ENCODE data around the gene SFT2D3.

SFT2D3 gene

DNA sequence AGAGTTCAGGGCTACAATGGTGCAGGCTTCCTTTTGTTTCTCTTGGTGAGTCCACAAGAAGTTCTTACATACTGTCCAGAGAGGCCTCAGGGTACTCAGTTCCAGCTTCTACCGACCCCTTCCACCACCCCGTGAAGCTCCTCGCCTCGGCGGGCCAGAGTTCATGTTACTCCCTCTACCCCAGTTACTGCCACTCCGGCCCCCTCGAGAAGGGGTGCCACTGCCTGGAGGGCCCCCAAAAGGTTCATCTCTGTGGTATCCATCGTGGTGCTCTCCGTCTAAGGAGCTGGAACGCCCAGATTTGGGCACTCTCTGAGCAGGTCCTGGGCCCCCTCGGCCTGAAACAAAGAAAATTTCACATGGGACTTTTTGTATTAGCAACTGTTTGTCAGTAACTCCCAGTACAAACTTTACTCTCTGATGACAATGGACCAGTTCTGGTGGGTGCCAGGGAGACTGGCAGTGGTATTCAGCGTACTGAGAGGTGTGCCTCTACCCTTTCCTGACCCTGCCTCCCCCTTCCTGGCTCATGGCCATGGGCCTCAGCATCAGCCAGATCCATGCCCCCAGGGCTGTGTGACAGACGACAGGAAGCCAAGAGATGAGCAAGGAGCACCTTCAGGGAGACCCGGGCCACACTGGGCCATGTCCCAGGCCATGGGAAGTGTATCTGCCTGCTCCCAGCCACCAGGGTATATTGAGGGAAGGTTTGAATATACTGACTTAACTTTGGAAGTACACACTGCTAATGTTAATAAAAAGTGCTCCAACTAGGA is 5.1 kb downstream of the SFT2D3 start:
- no peak for DNase-seq (ENCODE audit: low read depth in 2 of 3, low spot score in 1 of 3)

DNA sequence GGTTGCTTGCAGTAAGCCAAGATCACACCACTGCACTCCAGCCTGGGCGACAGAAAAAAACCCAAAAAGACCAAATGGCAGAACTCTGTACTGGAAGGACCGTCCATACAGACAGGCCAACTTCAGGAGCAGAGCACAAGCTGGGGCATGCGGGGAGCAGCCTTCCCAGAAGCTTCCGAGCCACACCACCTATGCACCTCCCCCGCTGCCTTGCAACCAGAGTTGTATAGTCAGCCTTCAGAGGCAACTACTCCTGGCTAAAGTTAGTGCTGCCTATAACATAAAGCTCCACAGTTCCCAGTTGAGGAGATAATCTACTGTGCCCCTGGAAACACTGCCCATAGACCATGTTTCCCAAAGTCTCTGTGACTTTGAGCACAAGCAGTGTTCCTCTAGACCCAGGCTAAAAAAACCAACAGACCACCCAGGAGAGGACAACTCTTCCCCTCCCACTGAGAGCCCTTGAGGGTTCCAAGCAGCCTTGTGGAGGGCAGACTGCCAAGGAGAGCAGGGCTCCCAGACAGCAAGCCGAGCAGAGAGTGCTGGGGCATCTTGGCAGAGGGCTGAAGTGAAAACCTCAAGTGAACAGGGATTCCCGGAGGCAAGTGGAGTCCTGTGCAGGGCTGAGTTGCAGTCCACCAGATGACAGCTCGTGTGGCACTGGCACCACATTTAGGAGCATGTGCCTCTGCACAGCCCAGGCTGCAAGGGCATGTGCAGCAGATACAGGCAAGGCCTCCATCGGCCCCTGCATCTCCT is 6.8 kb downstream of the SFT2D3 start:
- DNase-seq (ENCODE audit: low read depth in 2 of 3, low spot score in 1 of 3), result no peak

DNA sequence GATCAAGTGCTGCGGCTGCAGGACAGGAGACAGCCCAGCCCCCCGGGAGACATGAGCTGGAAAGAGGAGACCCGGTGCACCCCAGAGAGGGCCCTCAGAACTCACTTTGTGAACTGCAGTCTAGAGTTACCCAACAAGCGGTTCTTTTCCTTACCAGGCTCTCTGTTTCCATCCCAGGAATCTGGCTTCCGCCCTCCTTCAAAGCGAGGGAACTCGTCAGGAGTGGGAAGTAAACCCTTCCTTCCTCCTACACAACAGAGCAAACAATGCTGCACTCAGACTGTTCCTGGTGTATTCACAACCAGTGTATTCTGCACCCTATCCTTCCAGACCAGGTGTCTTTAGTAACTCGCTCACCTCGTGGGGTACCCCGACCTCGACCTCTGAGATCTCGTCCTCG is 8.0 kb downstream of the SFT2D3 start:
- DNase-seq (ENCODE audit: low read depth in 2 of 3, low spot score in 1 of 3), result no peak

DNA sequence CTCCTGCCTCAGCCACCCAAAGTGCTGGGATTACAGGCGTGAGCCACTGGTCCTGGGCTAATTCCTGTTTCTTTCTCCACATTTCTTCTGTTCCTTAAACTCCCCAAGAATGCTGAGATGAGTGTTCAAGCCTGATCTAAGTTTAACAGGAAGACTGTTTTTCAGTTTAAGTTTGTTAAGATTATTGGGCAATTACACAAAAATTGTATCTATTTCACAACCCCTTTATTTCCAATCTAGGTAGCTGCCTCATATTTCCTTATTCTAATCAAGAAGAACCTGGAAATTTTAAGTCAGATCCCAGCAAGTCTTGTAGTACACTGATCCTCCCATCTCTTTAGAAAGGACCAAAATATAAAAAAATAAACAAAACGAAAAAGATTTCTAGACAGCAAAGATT is 11.7 kb downstream of the SFT2D3 start:
- no peak for DNase-seq (ENCODE audit: low read depth in 2 of 3, low spot score in 1 of 3)

DNA sequence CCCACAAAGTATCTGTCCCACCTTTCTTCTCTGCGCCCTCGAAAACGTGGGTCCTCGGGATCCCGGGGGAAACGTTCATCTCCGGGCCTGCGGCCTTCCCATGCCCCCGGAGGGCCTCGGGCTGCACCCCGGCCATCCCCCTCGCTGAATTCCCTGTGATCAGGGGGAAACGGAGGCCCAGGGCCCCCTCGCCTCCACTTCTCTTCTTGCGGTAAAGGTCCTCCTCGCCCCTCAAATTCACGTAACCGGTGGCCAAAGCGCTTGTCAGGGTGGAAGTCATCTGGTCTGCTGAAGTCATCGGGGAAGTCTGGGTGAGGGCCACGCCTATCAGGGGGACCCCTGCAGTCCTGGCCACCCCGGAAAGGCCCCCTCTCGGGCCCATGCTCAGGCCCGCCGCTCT is 12.3 kb downstream of the SFT2D3 start:
- DNase-seq (ENCODE audit: low read depth in 2 of 3, low spot score in 1 of 3), result no peak

DNA sequence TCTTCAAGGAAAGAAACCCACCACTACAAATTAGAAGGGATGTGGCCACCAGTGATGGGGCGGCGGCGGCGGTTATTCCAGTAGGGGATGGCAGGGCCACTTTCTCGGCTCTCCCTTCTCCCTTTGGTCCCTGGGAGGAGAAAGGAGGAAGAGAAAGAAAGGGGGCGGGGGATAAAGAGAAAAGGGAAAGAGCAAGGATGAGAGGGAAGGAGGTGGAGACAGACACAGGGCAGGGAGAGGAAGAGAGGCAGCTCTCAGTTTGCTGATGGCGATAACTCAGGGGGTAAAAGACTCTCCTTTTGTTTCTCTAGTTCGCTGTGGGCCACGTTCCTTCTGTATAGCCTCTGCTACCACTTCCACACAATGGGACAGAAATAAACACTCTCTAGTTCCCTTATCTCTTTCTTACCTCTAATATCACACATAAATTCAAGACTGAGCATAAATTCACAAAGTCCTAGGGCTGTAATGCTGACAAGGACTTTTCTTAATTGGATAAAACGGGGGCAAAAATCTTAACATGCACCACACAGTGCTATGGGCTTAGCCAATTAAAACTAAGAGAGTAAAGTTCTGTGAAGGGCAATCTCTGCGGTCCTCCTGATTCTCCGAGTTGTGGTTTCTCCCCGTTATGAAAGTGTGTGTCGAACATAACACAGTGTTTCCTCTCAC is 14.6 kb downstream of the SFT2D3 start:
- no peak for DNase-seq (ENCODE audit: low read depth in 2 of 3, low spot score in 1 of 3)

DNA sequence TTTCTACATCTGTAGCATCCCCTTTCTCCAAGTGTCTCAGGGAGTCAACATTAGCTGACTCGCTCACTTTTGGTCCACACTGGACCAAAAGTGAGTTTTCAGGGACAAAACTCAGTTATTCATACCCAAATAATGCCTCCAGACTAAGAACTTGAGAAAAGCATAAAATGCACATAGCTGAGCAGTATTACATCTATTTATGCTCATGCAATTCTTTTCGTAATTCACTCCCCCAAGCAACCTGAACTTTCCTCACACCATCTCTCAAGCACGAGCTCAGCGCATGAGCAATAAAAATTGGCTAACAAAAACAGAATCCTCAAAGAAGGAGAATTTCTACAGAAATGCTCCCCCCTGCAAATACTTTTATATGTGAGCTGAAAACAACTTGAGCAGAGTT is 17.0 kb downstream of the SFT2D3 start:
- DNase-seq (ENCODE audit: low read depth in 2 of 3, low spot score in 1 of 3), result no peak

DNA sequence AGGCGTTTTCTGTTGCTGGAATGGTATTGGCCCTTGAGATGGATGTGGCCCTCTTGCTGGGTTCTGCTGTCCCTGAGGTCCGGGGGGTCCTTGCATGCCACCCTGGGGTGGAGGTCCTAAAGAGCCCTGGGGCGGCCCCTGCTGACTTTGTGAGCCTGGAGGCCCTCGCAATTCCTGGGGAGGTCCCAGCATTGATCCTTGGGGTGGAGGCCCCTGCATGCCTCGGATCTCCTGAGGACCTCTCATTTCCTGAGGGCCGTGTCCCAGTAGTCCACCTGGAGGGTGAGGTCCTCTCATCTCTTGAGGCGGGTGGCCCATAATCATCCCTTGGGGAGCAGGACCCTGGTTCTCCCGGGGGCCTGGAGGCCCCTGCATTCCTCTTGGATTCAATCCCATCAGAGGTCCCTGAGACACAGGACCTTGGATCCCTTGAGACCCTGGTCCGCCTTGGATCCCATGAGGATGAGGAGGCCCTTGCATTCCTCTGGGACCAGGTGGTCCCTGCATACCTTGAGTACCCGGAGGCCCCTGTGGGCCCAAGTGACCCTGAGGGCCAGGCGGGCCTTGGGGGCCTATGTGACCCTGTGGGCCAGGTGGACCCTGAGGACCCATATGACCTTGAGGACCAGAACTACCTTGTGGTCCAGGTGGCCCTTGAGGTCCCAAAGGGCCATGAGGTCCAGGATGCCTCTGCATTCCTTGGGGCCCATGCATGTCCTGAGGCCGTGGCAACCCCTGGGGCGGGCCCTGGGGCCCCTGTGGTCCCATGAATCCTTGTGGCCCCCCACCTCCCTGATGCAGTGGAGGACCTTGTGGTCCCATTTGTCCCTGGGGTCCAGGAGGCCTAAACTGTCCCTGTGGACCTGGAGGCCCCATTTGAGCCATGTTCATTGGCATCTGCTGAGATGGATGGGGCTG is 18.3 kb downstream of the SFT2D3 start:
- DNase-seq (ENCODE audit: low read depth in 2 of 3, low spot score in 1 of 3), result no peak

DNA sequence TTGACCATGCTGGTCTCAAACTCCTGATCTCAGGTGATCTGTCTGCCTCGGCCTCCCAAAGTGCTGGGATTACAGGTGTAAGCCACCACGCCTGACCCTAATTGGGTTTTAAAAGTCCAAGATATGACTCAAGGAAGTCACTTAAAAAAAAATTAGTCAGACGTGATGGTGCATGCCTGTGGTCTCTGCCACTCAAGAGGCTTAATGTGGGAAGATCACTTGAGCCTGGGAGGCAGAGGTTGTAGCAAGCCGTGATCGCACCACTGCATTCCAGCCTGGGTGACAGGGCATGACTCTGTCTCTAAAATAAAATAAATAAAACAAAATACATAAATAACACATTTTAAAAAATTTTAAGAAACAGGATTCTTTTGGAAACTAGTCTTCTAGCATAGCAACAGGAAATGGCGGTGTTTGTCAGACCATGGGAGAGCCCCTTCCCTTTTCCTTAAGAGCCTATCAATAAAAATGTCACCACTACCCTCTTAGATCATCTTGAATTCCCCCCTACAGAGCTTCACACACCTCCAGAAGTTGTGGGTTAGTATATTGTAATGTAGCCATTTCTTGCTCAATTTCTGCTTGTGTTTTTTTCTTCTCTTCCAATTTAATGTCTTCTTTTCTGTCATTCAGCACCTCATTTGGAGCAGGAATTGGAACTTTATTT is 20.1 kb downstream of the SFT2D3 start:
- DNase-seq (ENCODE audit: low read depth in 2 of 3, low spot score in 1 of 3), result no peak

DNA sequence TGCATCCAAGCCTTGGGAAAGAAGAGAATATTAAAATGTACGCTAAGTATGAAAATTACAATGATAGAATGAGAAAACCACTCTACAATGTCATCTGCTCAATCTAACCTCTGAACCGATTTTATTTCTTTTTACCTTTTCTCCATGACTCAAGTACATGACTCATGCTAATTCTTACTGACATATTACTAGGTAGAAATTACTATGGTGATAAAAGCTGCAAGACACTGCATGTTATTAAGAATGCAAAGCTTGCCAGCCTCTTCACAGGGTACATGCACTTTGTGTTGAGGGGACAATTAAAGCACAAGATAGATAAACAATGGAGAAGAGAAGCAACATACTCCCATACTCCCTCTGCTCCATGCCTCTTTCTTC is 20.7 kb downstream of the SFT2D3 start:
- no peak for DNase-seq (ENCODE audit: low read depth in 2 of 3, low spot score in 1 of 3)

DNA sequence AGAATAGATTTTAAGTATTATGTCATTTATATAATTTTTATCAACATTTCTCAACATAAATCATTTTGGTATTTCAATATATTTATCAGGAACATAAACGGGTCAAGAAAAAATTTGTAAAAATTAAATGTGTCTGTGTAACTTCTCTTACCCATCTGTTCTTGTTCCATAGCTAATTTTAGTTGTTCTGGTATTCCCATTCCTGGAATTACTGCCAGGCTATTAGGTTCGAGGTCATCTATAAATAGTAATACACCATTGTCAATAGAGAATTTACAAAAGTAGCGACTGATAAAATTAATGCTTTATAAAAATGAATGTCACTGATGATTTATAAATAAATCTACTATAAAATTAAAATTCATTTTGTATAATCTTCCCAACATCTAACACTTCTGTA is 21.5 kb downstream of the SFT2D3 start:
- DNase-seq (ENCODE audit: low read depth in 2 of 3, low spot score in 1 of 3), result no peak

DNA sequence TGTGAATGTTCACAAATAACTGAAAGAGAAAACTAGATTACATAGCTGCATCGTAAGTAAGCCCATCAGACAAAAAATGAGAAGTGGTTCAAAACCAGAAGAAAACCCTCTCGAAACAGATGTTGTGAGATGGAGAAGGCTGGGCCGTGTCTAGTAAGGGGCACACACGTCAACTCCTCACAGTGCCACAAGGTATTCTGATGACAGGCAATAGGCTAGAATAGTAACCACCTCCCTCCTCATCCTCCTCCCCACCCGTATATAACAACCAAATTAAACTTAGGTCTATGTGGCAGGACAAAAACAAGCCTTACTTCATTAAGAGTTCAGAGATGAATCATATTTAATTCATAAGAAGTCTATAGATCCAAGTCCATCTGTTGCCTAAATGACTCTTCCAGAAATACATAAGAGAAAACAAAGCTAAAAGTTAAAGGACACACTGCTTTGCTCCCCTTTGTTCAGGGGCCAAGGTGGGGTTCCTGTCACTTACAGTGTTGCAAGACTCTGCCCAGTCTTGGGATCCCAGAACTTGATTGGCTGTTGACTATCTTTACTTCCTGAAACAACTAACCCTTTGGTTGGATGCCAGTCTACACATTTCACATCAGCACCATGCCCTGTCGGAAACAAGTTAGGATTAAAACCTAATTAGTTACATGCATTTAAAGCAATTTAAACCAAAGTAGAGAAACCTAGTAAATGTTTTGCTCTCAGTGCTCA is 25.0 kb downstream of the SFT2D3 start:
- DNase-seq (ENCODE audit: low read depth in 2 of 3, low spot score in 1 of 3), result no peak

DNA sequence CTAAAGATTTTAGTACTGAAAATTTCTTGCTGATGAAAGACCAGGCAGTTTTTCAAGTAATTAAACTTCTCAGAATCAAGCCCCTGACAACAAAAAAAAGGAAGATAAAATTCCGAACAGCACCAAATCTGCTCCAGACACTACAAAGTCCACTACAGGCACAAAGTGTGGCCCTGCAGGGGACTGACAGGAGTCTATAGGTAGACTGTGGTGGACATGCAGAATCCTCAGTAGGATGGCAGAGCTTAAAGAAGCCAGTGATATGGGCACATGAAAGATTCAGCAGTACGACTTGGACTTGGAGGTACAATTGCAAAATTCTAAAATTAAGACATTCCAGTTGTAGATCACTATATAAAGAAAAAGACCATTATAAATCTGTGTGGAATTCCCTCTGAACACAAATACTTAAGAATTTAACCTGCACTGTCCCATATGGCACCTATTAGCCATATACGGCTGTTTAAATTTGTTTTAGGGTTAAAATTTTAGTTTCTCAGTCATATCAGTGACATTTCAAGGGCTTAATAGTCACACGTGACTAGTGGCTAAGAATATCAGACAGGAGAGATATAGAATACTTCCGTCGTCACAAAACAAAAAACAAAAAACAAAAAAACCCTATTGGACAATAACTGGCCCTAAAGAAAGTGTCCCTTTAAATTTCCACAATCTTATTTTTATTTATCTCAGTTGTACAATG is 32.0 kb downstream of the SFT2D3 start:
- no peak for DNase-seq (ENCODE audit: low read depth in 2 of 3, low spot score in 1 of 3)

DNA sequence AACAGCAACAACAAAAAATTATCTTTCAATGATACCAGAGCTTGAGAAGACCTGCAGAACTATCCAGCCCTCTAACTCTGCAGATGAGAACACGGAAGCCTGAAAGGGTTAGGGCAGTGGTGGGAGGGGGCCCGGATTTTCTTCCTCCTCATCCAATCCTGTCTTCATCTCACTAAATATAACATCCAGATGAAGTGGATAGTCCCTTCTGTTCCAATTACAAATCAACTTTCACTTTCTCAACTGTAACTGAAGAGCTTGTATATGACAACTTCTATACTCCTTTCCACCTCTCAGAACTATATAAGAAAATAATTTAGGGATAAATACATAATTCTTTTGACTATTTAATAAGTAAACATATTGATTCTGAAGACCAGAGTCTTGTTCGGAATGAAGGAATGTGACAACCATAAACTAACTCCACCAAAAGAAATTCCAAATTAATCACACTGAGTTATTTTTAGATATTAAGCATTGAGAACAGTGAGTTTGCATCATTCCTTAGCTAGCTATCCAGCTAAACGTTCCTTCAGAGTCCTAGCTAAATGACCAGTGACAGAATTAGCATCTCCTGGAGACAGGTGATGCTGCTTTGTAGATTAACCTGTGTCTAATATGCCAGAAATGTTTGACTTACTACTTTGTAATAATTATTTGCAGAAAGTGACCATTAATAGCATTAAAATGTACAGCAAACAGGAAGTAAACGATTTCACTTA is 32.7 kb downstream of the SFT2D3 start:
- no peak for DNase-seq (ENCODE audit: low read depth in 2 of 3, low spot score in 1 of 3)

DNA sequence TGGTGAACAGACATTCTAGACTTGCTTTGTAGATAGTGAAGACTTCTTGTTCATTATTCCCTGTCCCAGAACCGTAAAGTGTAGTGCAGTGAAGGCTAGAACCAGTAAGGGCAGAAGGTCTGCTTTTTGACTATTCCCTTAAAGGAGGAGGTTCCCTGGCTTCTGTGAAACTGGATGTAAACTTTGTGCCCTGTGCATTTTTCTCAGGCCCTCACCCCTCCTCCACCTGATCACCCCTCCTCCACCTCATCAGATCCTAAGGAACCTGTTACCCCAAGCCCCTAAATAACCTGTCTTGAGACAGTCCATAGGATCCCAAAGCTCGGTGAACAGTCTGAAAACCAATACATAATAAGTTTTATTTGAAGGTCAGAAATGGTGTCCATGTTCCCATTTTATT is 33.7 kb downstream of the SFT2D3 start:
- DNase-seq (ENCODE audit: low read depth in 2 of 3, low spot score in 1 of 3), result no peak

DNA sequence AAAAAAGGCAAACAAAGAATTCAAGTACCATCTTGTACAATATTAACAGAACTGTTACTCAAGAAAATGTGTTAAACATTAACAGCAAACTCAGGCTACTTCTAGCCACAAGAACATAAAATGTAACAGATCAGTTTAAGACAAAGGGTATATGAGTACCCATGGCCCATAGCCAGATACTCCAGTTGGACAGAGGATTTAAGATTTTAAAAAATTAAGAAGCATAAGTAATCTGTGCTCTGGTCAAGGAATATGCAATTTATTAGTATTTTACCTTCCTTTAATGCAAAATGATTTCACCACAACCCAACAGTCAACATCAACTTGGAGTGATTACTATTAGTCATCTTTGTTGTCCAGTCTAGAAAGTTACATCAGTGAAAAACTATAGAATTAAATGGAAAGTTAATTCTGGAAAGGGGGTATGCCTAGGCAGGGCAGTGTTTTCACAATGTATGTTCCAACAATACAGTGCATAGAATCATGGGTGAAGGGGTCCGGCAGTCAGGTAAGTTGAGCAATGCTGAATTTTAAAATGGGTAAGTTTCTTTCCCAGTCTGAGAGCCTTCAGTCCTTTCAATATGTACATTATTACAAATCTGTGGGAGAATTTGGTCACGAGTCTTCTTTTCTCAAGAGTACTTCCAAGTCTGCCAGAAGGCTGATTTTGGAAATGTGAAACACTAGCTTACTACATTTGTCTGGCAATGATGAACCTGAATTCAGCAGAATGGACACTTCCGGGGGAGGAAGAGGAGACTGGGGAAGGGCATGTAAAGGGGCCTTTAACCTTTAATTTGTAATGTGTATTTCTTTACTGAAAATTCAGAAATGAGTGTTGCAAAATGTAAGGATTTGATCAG is 34.5 kb downstream of the SFT2D3 start:
- no peak for DNase-seq (ENCODE audit: low read depth in 2 of 3, low spot score in 1 of 3)

DNA sequence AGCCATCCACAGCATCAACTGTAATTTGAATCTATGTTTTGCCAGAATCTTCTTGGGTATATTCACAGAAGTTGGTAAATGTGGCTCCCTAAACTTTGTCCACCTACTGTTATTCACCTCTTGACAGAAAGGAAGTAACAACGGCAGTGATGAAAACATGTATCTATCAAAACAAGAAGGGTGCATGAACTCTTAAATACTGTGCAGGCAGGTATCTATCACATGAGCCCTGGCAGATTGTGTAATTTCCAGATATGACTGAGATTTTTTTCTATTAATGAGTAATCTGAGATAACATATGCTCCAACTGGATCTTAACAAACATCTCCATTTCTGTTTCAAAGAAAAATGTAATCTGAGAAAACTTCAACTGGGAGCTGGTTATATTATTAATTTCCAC is 36.6 kb downstream of the SFT2D3 start:
- no peak for DNase-seq (ENCODE audit: low read depth in 2 of 3, low spot score in 1 of 3)

DNA sequence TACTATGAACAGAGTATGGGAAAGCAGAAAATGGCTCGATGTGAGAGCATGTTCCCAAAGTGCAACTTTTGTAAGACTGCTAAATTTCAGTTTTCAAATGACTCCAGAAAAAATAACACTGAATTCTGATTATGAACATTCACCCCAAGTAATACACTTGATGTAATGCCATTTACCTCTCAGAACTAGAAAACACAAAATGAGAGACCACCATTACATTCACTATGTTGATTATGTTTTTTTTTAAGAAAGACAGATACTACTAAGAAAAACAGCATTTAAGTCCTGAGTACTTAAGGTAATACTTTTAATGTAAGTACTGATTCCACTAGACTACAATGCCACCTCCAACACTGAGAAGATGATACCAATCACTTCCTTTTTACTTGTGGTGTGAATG is 38.5 kb downstream of the SFT2D3 start:
- no peak for DNase-seq (ENCODE audit: low read depth in 2 of 3, low spot score in 1 of 3)

All from stimulated activated CD4-positive, alpha-beta T cell treated with anti-CD3 and anti-CD28 coated beads, Interleukin-12 subunit alpha, Interleukin-12 subunit beta, amount 100 ng/mL, for 48 hours (primary cell).